NCI-H2029 (cell line): ENCODE data around the gene PPP1CB.
"Not testable (repeated sequence)": the region's sequence is repeated elsewhere in the genome, so short reads cannot be mapped to it uniquely, and the experiment has no call there.

ENCODE experiments used
- DNase-seq: peaks from one replicate; lab custom pipeline; 2025; lab: John Stamatoyannopoulos, UW

The PPP1CB gene

DNA sequence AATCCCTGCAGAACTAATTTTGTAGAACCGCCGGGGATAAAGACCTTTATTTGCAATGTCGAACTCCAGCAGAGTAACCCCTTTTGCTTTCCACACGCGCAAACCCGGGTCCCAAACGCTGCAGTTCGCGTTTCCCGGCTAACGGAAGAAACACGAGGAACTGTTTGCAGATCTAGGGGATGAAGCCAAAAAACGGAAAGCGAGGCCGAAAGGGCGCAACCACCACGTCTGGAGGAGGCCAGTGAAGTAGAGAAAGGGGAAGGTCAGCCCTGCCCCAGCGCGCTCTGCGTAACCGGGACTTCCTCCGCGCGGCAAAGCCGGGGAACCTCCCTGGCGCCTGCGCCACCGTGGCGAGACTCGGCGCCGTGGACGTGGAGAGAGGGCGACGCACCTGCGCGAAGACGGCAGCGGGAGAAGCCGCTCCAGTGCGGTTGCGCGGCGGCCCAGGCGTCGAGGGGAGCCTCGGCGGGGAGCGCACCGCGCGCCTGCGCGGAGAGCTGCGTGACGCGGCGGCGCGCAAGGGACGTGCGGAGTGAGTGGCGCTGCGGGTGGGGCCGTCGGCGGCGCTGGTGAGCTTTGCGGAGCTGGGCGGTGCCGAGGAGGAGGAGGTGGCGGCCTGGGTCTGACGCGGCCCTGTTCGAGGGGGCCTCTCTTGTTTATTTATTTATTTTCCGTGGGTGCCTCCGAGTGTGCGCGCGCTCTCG, at the start of gene PPP1CB:
TSS of gene PPP1CB (plus strand) at position 579 of the 704 bp plus-strand sequence. CDS start 295 bp downstream, outside the sequence.
- peak; percentile 93 for DNase-seq

DNA sequence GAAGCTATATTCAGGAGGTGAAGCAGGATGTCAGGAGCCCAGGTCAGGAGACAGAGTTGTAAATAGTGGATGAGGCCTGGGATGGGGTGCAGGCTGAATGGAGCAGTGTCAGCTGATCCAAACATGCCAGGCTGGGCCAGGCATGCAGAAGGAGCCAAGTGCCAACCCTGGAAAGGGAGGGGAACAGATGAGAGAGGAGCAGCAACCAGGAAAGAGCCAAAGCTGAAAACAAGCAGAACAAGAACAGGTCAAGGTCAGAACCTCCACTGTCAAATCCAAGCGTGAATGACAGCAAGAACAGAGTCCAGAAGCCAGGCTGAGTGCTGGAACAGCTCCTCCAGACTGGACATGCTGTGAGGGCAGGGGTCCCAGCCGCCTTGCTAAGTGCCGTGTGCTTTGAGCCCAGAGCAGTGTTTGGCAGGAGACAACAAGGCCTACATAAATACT, 49.2 kb upstream of the PPP1CB start:
- DNase-seq = no peak

DNA sequence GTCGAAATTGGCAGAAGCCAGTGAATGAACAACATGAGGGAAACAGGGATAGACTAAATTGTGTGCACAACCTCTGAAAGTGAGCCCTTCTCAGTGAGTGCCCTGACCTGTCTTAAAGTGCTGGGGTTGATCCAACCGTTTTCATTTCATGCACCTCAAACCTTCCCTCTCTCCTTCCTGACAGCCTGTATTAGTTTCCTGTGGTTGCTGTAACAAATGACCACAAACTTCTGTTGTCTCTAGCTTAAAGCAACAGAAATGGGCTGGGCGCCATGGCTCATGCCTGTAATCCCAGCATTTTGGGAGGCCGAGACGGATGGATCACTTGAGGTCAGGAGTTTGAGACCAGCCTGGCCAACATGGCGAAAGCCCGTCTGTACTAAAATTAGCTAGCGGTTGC, 48.8 kb upstream of the PPP1CB start:
- DNase-seq = no peak

DNA sequence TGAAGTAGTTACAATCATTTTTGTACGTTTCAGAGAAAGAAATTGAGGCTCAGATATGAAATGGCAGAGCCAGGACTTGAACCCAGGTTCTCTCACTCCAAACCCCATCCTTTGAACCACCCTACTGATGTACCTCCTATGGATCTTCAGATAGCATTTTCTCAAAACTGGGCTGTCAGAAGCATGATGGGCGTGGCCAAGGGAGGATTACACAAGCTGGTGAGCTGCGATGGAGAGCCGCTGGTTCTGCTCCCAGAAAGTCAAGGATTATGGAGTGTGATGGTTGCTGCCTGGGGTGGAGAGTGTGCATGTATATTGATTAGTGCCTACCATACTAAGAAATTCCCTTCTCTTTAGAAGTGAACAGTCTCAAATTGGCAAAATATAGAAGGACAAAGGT, 47.0 kb upstream of the PPP1CB start:
- no peak for DNase-seq

- DNase-seq = no peak
Measured at GRCh38 chr2:28705751-28706440, 45.7 kb upstream of the PPP1CB start.

DNA sequence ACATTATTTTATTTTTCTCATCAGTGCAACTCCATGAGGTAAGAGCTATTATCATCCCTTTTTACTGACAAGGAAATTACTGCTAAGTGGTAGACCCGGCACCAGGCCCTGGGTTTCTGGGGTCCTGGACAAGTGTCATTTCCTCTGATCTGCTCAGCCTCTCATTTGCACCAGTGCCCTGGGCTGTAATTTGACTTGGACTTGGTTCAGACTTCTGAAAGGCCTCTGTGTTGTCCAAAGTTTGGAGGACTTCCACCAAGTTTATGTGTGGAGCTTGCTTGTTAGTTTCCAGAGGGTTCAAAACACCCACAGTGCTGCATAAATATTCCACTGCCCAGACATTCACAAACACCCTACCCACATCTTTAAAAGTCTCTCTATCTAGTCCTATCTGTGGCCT, 44.0 kb upstream of the PPP1CB start:
- no peak for DNase-seq

DNA sequence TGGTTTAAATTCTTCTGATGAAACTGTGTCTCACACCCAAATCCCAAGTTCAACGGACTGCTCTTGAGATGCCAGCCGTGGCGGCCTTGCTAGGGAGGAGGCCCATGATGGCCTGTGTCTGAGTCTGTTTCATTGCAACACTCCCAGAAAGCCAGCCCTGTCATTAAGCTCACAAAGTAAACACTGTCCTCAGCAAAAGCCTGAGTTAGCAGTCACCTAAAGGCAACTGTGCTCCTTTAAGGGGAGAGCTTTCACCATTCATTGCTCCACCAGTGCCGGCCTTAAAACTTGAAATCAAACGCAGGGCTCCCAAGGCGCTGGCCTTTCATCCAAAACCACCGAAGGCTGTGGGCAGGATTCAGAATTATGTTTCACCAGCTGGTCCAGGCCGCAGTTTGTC, 42.5 kb upstream of the PPP1CB start:
- DNase-seq = no peak

- no peak for DNase-seq
Measured at GRCh38 chr2:28710545-28710944, 41.1 kb upstream of the PPP1CB start.

DNA sequence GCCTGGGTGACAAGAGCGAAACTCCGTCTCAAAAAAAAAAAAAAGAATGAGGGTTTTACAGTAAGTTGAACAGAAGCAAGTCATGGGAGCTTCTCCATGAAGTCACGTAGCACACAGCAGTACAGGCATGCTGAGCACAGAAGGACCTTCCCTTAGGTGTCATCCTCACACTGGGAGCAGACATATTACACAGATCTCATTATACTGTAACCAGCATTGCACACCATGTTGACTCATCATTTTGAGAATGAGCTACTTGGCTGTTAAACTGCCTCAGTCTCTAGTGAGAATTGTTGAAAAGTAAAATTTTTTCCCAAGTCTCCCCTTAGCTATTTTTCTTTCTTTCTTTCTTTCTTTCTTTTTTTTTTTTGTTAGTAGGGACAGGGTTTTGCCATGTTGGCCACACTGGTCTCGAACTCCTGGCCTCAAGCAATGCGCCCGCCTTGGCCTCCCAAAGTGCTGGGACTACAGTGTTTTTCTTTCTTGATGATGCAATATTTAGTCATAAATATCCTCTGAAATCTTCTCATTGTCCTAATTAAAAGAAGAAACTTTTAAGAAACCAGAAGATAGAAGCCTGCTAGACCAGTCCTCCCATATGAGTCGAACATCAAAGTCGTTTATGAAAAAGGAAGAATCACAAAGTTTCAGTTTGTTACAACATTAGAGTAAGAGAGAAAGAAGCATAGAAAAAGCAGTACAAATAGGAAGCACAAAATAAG, 37.9 kb upstream of the PPP1CB start:
- no peak for DNase-seq

DNA sequence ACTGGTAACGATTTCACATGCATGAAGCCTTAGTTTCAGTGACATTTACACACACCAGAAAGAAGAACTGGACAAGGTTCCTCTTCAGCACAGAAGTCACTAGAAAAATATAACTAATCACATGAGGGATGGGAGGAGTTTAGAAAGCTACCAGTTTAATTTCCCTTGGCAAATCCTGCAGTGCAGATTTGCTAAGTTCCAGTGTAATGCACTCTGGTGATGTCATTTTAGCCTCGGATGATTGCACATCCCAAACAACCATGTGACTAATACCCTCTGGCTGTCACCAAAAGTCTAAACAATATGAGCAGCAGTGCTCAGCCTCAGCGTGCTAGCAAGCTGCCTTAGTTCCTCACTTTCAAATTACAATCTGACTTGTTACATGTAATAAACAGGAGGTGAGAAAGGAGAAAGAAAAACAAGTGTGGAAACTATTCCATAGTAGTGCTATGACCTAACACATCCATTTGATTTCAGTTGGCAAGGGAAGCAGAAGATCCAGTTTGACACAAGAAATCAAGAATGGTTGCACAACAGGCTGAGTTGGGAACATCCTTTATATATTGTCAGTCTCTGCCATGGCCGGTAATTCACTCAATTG, 35.3 kb upstream of the PPP1CB start:
- peak; percentile 91 for DNase-seq

DNA sequence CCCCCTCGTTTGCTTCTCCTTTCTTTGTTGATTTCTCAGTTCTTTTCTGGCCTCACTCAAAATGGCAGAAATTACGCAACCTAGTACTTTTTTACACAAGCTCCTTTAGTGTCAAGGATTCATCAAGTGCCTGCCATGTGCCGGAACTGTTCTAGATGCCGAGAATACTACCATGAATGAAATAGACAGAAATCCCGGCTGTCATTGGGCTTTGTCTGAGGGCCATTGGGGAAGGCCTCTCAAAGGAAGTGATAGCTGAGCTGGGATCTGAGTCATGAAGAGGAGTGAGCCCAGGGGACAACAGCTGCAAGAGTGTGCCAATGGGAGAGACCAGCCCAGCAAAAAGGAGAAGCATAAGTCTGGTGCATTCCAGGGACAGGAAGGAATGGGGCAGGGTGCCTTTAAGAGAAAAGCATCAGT, 34.3 kb upstream of the PPP1CB start:
- peak; percentile 87 for DNase-seq

GRCh38 chr2:28720345-28720744, 31.3 kb upstream of the PPP1CB start:
- DNase-seq = no peak

- no peak for DNase-seq
Measured at GRCh38 chr2:28721601-28722191, 29.9 kb upstream of the PPP1CB start.

GRCh38 chr2:28725021-28725711, 26.5 kb upstream of the PPP1CB start:
- DNase-seq = no peak

DNA sequence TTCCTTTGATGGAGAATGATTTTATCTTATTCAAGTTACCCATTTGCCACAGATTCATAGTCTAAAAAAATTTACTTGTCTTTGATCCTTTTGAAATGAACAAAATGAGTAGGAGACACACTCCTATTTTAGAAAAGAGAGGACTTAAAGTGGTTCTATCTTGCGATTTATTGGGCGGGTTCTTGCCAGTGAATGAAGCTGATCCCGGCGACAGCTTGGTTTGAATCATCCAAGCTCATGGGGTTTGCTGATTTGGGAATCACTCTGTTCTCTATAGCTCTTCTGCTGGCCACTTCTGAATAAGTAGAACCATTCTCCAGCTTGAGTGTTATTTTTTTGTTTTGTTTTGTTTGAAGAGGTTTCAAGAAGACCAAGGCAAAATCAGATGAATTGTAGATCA, 25.5 kb upstream of the PPP1CB start:
- DNase-seq = no peak

DNA sequence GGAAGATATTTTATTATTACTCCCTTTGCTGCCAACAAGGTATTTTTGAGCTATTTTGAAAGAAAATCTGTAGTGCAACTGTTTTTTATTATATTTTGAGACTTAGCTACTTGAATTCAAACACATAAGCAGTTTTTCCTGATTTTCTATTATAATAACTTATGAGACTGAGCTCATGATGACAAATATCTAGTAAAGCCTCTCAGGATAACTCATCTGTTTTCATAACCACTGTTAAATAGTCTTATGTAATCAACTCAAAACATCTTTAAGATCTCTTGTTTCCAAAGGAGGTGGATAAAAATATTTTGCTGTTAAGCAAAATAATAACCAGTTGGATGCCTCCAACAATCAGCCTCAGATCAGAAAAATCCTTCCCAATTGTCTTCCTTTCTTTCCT, 21.9 kb upstream of the PPP1CB start:
- DNase-seq = no peak

DNA sequence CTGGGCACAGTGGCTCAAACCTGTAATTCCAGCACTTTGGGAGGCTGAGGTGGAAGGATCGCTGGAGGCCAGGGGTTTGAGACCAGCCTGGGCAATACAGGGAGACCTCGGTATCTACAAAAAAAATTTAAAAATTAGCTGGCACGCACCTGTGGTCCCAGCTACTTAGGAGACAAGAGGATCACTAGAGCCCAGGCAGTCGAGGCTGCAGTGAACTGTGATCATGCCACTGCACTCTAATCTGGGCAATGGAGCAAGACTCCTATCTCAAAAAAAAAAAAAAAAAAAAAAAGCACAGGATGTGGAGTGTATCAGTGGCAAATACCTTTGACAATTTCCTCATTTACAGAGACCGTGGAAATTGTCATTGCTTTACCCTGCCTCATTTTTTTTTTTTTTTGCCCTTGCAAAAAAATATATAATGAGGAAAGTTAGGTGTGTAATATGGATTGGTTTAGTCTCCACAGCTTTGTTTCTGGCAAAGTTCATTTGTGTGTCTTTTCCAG, 20.9 kb upstream of the PPP1CB start:
- DNase-seq = no peak

GRCh38 chr2:28735511-28735910, 16.1 kb upstream of the PPP1CB start:
- DNase-seq = no peak

- peak; percentile 63 for DNase-seq
Measured at GRCh38 chr2:28736034-28736433, 15.6 kb upstream of the PPP1CB start.

DNA sequence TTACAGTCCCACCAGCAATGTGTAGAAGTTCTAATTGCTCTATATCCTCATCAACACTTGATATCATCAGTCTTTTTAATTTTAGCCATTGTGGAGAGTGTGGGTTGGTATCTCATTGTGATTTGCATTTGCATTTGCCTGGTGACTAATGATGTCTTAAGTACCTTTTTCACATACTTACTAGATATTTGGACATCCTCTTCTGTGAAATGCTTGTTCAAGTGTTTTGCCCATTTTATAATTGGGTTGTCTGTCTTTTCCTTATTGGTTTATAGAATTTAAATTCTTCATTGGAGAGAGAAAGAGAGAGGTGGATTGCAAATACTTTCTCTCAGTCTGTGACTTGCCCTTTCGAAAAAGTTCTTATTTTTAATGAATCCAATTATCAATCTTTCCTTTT, 14.0 kb upstream of the PPP1CB start:
- DNase-seq = no peak

DNA sequence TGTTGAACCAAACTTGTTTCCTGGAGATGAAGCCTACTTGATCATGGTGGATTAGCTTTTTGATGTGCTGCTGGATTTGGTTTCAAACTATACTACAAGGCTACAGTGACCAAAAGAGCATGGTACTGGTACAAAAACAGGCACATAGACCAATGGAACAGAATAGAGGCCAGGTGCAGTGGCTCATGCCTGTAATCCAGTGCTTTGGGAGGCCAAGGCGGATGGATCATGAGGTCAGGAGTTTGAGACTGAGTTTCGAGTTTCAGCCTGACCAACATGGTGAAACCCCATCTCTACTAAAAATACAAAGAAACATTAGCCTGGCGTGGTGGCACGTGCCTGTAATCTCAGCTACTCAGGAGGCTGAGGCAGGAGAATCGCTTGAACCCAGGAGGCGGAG, 9.0 kb upstream of the PPP1CB start:
- not testable (repeated sequence) for DNase-seq
